ENCODE results near the gene PXDN. TPM values are rescaled to one million over a fixed set of nuclear protein-coding genes. Genes with fewer than 3 reads are reported as not detected.

The PXDN gene
- total RNA-seq, 4 donors from 2014 or later: 101 to 169 (median 134) TPM

DNA sequence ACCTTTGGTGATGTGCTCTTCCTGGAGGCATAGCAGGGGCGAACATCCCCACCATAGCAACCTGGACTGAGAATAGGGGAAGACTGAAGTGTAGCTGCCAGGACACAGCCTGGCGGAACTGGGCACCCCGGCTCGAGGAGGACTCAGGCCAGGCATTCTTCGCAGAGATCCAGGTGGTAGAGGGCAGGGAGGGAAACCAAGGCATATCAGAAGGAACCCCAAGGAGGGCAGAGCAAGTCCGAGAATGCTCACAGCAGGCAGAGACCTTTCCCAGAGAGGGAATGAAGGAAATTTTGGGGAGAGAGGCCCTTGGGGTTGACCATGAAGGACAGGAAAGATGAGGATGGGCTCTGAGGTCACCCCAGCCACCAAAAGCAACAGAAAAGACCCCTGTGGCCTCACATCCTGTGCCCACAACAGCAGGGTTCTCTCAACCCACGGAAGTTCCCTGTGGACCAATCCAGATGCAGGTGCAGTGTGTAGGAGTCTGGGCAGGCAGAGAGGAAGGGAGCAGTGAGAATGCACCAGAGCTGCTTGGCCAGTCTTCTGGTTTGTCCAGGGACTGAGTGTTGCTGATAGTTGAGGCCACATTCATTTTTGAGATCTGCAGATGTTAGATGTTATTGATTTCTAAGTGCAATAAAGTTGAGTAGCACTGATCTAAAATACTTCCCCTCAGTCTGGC, 136.9 kb downstream of the PXDN start:
- TF ChIP-seq, protein P1, sequence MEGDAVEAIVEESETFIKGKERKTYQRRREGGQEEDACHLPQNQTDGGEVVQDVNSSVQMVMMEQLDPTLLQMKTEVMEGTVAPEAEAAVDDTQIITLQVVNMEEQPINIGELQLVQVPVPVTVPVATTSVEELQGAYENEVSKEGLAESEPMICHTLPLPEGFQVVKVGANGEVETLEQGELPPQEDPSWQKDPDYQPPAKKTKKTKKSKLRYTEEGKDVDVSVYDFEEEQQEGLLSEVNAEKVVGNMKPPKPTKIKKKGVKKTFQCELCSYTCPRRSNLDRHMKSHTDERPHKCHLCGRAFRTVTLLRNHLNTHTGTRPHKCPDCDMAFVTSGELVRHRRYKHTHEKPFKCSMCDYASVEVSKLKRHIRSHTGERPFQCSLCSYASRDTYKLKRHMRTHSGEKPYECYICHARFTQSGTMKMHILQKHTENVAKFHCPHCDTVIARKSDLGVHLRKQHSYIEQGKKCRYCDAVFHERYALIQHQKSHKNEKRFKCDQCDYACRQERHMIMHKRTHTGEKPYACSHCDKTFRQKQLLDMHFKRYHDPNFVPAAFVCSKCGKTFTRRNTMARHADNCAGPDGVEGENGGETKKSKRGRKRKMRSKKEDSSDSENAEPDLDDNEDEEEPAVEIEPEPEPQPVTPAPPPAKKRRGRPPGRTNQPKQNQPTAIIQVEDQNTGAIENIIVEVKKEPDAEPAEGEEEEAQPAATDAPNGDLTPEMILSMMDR (IDR thresholded peaks at IDR 0.05; ENCODE audit: low read depth): no peak

DNA sequence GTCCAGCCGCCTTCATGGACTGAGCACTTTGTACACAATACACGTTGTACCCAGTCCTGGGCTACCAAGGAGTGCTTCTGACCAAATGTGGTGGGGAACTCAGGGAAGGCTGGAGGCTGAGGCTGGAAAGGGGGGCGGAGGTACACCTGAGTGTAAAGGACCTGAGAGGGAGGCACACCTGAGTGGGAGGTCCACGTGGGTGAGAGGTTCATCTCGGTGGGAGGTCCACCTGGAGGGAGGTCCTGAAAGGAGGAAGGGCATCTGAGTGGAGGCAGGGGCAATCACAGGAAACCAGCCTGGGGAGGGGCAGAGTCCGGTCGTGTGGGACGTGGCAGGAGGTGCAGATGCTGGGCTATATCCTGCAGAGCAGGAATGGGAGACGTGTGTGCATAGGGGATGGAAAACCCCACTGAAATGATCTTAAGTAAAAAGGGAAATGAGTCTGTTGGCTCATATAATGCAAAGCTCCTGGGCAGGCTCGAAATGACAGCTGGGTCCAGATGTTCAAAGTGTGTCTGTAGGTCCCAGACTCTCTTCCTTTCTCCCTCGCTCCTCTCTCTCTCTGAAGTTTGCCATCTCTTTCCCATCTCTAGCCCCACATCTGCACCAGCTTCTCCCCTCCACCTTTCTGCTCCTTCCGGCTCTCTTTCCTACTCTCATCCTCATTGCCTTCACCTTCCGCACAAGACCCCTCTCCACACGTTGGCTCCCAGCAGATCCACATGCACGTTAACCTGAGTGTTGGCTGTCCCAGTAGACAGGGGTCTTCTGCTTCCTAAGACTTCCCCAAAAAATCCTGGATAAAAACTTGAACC, 137.7 kb downstream of the PXDN start:
- TF ChIP-seq, protein P1 (IDR thresholded peaks at IDR 0.05; ENCODE audit: low read depth): no peak

DNA sequence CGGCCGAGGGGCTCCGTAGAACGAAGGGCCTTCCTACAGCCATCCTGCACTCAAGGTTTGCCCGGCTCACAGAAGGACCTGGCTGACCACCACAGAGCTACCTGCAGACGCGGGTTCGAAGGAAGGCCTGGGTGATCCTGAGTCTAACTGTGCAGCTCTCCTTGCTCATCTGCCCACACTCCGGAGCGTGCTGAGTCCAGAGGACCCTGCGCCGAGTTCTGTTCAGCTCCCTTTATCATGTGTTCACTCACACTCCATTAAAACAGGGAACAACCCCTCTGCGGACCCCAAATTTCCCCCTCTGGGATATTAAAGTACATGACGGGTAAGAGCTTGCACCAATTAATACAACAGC, 138.3 kb downstream of the PXDN start:
- TF ChIP-seq, protein P1 (IDR thresholded peaks at IDR 0.05; ENCODE audit: low read depth): no peak

DNA sequence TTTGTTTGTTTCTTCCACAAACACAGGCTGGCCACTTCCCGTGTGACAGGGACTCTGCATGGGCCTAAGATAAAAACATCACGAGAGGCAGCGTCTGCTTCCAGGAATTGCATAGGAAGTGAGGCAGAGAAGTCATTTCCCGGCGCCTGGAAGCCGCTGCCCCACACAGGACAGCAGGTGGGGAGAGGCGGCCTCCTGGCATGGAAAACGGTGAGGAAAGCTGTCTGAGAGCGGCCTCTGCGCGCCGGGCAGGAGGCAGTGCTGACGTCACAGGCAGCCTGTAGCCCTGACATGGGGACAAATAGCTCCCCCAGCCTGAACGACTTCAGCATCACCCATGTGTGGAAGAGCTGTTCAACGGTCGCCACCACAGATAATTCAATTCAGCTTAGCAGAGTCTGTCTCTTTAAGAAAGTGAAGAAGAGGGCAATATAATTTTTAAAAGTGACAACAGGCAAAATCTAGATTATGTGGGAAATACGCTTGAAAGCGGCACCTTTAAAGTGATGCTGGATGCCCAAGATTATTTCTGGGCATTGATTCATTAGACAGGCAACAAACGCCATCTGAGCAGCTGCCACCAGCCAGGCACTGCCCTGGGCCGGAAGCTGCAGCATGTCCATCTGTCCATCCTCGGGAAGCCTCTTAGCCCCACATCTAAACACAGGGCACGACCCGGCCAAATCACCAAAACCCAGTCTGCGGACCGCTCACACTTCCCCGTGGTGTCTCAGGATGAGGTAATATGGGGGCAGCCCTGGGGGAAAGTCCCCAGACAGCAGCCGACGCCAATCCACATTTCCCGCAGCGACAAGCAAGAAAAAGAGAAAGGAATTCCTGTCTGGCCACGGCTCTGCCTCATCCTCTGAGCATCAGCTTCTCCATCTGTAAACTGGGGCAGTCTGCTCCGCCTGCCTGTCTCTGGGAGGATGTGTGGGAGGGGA, 138.9 kb downstream of the PXDN start:
- TF ChIP-seq, protein P1 (IDR thresholded peaks at IDR 0.05; ENCODE audit: low read depth): no peak

DNA sequence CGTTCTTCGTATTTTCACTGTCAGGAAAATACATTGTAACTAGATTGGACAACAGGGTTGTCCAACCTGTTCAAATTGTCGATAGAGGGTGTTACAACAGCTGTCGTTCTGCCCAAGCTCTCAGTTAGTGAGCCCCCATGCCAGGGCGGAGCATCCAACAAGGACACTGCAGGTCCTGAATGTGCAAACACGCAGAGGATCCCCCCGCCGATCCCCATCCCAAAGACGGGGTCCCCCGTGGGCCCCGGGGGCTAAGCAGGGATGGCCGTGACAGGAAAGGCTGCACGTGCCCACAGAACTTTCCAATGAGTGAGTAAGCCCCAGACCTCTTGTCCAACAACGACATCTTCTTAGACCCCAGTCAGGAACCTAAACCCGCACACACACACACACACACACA, 140.8 kb downstream of the PXDN start:
- TF ChIP-seq, protein P1 (IDR thresholded peaks at IDR 0.05; ENCODE audit: low read depth): no peak

DNA sequence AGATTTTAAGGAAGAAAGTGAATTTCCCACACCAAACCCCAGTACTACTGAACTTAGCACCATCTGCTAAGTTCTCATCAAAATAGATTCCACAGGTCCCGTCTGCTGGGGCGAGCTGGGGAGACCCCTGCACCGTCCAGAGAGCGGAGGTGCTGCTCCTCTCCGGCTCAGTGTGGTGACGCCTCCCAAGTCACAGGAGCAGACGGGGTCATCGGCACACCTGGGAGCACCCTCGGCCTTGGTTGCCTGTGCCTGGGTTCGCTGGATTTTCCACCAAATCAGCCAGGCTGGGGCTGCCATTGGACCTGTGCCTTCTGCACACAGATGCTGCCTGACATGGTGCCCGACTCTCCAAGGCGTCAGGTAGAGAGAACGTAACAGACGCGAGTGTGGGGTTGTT, 141.3 kb downstream of the PXDN start:
- TF ChIP-seq, protein P1 (IDR thresholded peaks at IDR 0.05; ENCODE audit: low read depth): no peak
